Measurements from ENCODE around the gene CHMP1A. TPM values are rescaled to one million over a fixed set of nuclear protein-coding genes. Genes with fewer than 3 reads are reported as not detected.

The CHMP1A gene
- total RNA-seq, 1 experiment from 2014 or later, result 158 TPM

DNA sequence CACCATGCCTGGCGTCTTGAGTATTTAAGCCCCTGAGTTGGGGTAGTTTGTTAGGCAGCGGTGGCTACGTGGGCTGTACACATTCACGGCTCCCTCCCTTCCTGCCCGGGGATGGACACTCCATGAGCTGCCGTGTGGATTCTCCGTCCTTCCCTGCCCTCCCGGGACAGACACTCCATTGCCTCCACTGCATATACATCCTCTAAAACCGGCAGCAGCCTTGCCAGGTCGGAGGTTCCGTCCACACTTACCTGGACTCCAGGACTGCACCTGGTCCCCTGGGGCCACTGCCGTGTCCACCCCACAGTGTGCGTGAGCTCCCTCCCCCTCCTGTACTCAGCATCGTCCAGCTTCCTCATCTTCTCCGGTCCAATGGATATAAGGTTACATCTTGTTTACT is 47.5 kb upstream of the CHMP1A start:
- POLR2A ChIA-PET, result interaction anchor here (0.6 to 2.4 kb wide), 2 partner anchors 169 to 203 kb away, joined by 4 to 8 read pairs; partner anchors contain the start of gene TCF25
- Histone ChIP-seq H3K36me3 (ENCODE audit: control insufficient read depth in 1 of 2, insufficient read depth in 2 of 2, low read length in 2 of 2) (no peaks in the 10 kb centered on the region), H4K20me1 (ENCODE audit: insufficient read depth) (no peaks in the 10 kb centered on the region), H3K9ac (ENCODE audit: low read length) (no peak overlapping the region), H3K27me3 (ENCODE audit: insufficient read depth, low read length) (no peaks in the 10 kb centered on the region), H3K9me3 (ENCODE audit: control insufficient read depth in 1 of 2, insufficient read depth in 1 of 2, low read depth in 1 of 2, low read length in 2 of 2) (no peaks in the 10 kb centered on the region), H3K4me2 (ENCODE audit: low read length) (no peak overlapping the region), H3K4me1 (ENCODE audit: control insufficient read depth in 1 of 2, insufficient read depth in 2 of 2, low read length in 2 of 2) (peaks cover 12 to 28% of the 10 kb centered on the region in 2 experiments), H3K27ac (ENCODE audit: low read depth, low read length) (no peak overlapping the region), H3K9me2 (ENCODE audit: insufficient read depth) (no peaks in the 10 kb centered on the region), H3K79me2 (ENCODE audit: insufficient read depth, low read length) (peaks cover 10% of the 10 kb centered on the region; the same call in 1 of the 2 replicates), H3K4me3 (replicated peaks in 1 of 2; ENCODE audit: low read depth in 1 of 2, low read length in 2 of 2) (no peak overlapping the region), H2AFZ (ENCODE audit: low read depth, low read length, poor library complexity, severe bottlenecking) (no peak overlapping the region)
- no peak for TF ChIP-seq CEBPB (IDR thresholded peaks at IDR 0.05; ENCODE audit: low read depth)
- no peak for TF ChIP-seq CBX3 (IDR thresholded peaks at IDR 0.05; ENCODE audit: low read depth)
- TF ChIP-seq TCF7L2 (IDR thresholded peaks at IDR 0.05; ENCODE audit: borderline replicate concordance, extremely low read depth, insufficient read depth, insufficient read length), result no peak
- no peak for TF ChIP-seq FOSL1 (IDR thresholded peaks at IDR 0.05; ENCODE audit: low read depth)
- TF ChIP-seq, protein P1, sequence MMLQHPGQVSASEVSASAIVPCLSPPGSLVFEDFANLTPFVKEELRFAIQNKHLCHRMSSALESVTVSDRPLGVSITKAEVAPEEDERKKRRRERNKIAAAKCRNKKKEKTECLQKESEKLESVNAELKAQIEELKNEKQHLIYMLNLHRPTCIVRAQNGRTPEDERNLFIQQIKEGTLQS (IDR thresholded peaks at IDR 0.05), result no peak
- TF ChIP-seq YY1 (IDR thresholded peaks at IDR 0.05; ENCODE audit: extremely low read depth, insufficient replicate concordance, low read depth, low read length), result no peak
- TF ChIP-seq SP1 (IDR thresholded peaks at IDR 0.05; ENCODE audit: low read depth), result no peak
- no peak for TF ChIP-seq POLR2A (IDR thresholded peaks at IDR 0.05; ENCODE audit: borderline replicate concordance, extremely low read depth, insufficient read depth, insufficient read length)
- RAD21 ChIA-PET (ENCODE audit: low non-redundant PET in 1 of 2, low total read pairs in 2 of 2, uncharacterized antibody in 2 of 2, unreplicated experiment in 2 of 2), result no interaction called here
- DNase-seq (ENCODE audit: low read depth, low spot score) (no peak), ATAC-seq (no peak)
- CTCF ChIA-PET, result interaction anchor here (0.6 to 2.3 kb wide), 5 partner anchors 11 to 316 kb away, joined by 3 to 27 read pairs (median 6); no protein-coding TSS in a partner anchor
- intact Hi-C loops (cut with micrococcal nuclease), result no loop called here
- no TSS peak for BruUV-seq (replicated peaks)

DNA sequence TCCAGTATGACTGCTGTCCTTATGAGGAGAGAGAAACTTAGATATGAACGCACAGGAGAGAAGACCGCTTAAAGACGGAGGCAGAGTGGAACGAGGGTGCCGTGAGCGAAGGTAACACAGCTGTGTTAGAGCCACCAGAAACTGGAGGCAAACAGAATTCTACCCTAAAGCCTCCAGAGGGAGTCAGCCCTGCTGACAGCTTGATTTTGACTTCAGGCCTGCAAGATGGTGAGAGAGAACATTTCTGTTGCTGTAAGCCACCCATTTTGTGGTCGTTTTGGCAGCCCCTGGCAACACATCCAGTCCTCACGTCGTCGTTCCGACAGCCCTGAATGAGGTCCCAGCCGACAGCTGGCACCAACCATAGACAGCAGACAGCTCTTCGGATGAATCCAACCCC is 46.8 kb upstream of the CHMP1A start:
- ChIA-PET RAD21 (ENCODE audit: low non-redundant PET in 1 of 2, low total read pairs in 2 of 2, uncharacterized antibody in 2 of 2, unreplicated experiment in 2 of 2) (no interaction called here), POLR2A (no interaction called here), CTCF (interaction anchor here (0.6 to 1.1 kb wide), 2 partner anchors 12 to 203 kb away, joined by 3 read pairs; no protein-coding TSS in a partner anchor)
- no peak overlapping the region for H3K4me2 ChIP-seq (ENCODE audit: low read length)
- no peak overlapping the region for H3K27ac ChIP-seq (ENCODE audit: low read depth, low read length)
- intact Hi-C loops (cut with micrococcal nuclease), result no loop called here
- no peak overlapping the region for H3K4me3 ChIP-seq (replicated peaks in 1 of 2; ENCODE audit: low read depth in 1 of 2, low read length in 2 of 2)
- H3K9me2 ChIP-seq (ENCODE audit: insufficient read depth), result no peaks in the 10 kb centered on the region
- no peaks in the 10 kb centered on the region for H3K27me3 ChIP-seq (ENCODE audit: insufficient read depth, low read length)
- peaks cover under 1% of the 10 kb centered on the region in 2 experiments; a peak in 1 of 4 replicates for H3K36me3 ChIP-seq (ENCODE audit: control insufficient read depth in 1 of 2, insufficient read depth in 2 of 2, low read length in 2 of 2)
- no peaks in the 10 kb centered on the region for H3K9me3 ChIP-seq (ENCODE audit: control insufficient read depth in 1 of 2, insufficient read depth in 1 of 2, low read depth in 1 of 2, low read length in 2 of 2)
- no peak for DNase-seq (ENCODE audit: low read depth, low spot score)
- H3K9ac ChIP-seq (ENCODE audit: low read length), result no peak overlapping the region
- BruUV-seq (replicated peaks), result no TSS peak
- H3K4me1 ChIP-seq (ENCODE audit: control insufficient read depth in 1 of 2, insufficient read depth in 2 of 2, low read length in 2 of 2), result peaks cover 19 to 35% of the 10 kb centered on the region in 2 experiments
- no peak overlapping the region for H2AFZ ChIP-seq (ENCODE audit: low read depth, low read length, poor library complexity, severe bottlenecking)
- H4K20me1 ChIP-seq (ENCODE audit: insufficient read depth), result peaks cover 3% of the 10 kb centered on the region; the same call in 1 of the 2 replicates
- no peak for ATAC-seq
- peaks cover 15% of the 10 kb centered on the region for H3K79me2 ChIP-seq (ENCODE audit: insufficient read depth, low read length)
- TF ChIP-seq CBX3 (IDR thresholded peaks at IDR 0.05; ENCODE audit: low read depth) (no peak), FOSL1 (IDR thresholded peaks at IDR 0.05; ENCODE audit: low read depth) (no peak), ELF1 (IDR thresholded peaks at IDR 0.05; ENCODE audit: borderline replicate concordance, low read depth) (no peak), EGR1 (IDR thresholded peaks at IDR 0.05; ENCODE audit: low read depth) (no peak), RAD21 (IDR thresholded peaks at IDR 0.05; ENCODE audit: low read depth) (no peak), EZH2 (IDR thresholded peaks at IDR 0.05) (no peak)
- TF ChIP-seq, protein P2, sequence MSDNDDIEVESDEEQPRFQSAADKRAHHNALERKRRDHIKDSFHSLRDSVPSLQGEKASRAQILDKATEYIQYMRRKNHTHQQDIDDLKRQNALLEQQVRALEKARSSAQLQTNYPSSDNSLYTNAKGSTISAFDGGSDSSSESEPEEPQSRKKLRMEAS (IDR thresholded peaks at IDR 0.05), result no peak
- TF ChIP-seq, protein P3, sequence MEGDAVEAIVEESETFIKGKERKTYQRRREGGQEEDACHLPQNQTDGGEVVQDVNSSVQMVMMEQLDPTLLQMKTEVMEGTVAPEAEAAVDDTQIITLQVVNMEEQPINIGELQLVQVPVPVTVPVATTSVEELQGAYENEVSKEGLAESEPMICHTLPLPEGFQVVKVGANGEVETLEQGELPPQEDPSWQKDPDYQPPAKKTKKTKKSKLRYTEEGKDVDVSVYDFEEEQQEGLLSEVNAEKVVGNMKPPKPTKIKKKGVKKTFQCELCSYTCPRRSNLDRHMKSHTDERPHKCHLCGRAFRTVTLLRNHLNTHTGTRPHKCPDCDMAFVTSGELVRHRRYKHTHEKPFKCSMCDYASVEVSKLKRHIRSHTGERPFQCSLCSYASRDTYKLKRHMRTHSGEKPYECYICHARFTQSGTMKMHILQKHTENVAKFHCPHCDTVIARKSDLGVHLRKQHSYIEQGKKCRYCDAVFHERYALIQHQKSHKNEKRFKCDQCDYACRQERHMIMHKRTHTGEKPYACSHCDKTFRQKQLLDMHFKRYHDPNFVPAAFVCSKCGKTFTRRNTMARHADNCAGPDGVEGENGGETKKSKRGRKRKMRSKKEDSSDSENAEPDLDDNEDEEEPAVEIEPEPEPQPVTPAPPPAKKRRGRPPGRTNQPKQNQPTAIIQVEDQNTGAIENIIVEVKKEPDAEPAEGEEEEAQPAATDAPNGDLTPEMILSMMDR (IDR thresholded peaks at IDR 0.05 in 2 of 3, conservative IDR thresholded peaks at IDR 0.05 in 1 of 3; ENCODE audit: borderline replicate concordance in 1 of 3, insufficient read depth in 1 of 3, low read depth in 2 of 3, low read length in 2 of 3), result no peak
- TF ChIP-seq, protein P4, sequence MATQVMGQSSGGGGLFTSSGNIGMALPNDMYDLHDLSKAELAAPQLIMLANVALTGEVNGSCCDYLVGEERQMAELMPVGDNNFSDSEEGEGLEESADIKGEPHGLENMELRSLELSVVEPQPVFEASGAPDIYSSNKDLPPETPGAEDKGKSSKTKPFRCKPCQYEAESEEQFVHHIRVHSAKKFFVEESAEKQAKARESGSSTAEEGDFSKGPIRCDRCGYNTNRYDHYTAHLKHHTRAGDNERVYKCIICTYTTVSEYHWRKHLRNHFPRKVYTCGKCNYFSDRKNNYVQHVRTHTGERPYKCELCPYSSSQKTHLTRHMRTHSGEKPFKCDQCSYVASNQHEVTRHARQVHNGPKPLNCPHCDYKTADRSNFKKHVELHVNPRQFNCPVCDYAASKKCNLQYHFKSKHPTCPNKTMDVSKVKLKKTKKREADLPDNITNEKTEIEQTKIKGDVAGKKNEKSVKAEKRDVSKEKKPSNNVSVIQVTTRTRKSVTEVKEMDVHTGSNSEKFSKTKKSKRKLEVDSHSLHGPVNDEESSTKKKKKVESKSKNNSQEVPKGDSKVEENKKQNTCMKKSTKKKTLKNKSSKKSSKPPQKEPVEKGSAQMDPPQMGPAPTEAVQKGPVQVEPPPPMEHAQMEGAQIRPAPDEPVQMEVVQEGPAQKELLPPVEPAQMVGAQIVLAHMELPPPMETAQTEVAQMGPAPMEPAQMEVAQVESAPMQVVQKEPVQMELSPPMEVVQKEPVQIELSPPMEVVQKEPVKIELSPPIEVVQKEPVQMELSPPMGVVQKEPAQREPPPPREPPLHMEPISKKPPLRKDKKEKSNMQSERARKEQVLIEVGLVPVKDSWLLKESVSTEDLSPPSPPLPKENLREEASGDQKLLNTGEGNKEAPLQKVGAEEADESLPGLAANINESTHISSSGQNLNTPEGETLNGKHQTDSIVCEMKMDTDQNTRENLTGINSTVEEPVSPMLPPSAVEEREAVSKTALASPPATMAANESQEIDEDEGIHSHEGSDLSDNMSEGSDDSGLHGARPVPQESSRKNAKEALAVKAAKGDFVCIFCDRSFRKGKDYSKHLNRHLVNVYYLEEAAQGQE (IDR thresholded peaks at IDR 0.05; ENCODE audit: low read depth), result no peak

Data from HCT116 (cell line).